HG03565 (cell line): ENCODE results near the gene VPS37C.
"Not testable (repeated sequence)": the region's sequence is repeated elsewhere in the genome, so short reads cannot be mapped to it uniquely, and the experiment has no call there.

Experiments
- ATAC-seq: cut with Tn5 transposase; IDR thresholded peaks from one replicate; pipeline ENCODE4 v1.9.1; 2021; ENCODE audit warnings: mild to moderate bottlenecking, moderate library complexity; ENCODE audit not compliant: unreplicated experiment

The VPS37C gene

DNA sequence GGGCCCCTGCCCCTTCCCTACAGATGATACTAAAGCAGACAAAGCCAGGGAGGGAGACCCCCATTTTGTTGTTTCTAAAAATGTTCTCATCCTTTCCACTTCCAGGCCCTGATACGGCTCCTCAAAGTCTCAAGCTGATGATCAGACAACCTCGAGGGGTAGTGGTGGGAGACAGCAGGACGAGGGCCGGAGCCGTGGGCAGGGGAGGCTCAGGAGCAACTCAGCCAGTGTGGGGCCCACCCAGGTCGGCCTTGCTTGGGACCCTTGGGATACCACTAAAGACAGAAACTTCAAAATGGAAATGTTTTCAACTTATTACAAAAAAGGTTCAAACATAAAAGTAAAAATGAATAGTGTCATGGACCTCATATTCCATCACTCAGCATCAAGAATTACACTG lies 15.2 kb upstream of the VPS37C start:
- no peak for ATAC-seq

DNA sequence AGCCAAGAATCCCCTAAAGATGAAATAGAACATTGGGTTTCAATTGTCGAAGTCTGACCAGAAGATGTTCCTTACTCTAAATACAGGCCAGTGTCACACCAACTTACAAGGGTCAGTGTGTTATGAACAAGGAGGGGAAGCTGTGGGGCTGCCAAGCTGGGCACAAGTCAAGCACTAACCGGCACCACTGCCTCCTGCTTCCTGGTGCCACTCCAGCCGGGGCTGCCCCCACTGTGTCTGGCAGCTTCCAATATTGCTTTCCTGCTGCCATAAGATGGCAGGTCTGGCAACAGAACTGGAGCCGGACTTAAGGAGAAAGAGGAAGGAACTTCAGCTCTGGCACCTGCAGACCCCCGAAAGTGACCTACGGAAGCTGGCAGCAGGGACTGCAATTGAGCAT lies 13.7 kb upstream of the VPS37C start:
- ATAC-seq: no peak

DNA sequence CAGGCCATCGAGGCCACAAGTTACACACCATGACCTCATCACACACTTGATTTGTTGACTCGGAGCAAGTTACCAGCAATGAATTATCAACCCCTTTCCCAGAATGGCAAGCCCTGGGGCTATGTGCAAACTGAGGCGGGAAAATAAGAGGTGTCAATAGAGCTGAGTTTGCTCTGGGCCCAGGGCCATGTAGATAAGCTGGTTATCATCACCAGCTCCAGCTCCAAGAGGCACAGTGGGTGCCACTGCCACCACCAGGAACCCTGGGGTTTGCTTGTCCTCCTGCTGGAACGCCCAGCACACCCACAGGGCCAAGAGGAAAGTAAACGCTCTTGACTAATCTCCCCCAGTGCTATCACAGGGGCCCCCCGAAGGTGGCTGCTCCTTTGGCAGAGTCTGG lies 13.0 kb upstream of the VPS37C start:
- ATAC-seq: no peak

DNA sequence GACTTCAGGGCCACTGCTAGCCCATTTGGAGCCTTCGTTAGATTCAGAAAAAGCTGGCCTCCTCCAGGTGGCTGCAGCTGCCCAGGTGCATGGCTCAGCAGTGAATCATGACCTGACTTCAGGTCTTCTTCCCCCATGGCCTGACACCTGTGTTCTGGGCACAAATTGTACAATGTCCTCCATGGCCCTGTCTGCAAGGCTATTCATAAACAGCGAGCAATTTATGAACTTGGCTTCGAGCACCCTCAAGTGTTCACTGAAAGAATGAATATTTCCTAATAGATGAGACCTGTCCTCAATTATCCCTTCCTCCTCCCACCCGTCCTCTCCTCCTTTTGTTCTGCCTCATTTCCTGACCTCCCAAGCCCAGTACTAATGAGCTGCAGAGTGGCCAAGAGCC lies 12.2 kb upstream of the VPS37C start:
- no peak for ATAC-seq

DNA sequence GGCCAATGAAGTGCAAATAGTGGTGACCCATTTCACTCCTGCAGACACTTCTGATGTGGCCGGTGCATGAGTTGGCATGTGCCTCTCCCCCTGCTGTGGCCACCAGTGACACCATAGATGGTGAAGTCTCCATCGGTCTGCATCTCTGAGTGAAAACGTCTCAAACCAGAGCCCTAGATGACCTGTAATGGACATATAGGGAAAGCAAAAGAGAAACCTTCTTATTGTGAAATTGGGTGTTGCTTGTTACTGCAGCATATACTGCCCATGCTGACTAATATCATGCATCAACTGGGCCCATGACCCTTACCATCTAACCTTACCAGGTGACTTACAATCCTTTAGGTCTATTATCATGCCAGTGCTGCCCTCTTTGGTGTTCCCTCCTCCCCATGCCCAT lies 11.7 kb upstream of the VPS37C start:
- ATAC-seq: no peak

DNA sequence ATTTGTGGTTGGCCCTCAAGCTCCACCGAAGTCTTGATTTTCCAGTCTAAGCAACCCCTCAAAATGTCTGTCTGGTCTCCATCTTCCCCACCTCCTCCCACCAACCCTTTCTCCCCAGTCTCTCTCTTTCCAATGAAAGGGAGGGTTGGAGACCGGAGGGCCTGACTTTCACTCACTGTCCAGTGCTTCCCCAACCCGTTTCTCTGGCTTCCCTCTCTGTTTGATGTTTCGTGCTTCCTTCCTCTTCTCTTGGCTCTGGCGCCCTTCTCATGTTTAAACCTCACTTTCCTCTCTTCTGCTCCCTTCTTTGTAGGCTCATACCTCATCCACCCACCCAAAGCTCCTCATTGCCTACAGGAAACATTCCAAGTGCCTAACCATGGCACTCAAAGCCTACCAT lies 11.1 kb upstream of the VPS37C start:
- ATAC-seq: no peak

DNA sequence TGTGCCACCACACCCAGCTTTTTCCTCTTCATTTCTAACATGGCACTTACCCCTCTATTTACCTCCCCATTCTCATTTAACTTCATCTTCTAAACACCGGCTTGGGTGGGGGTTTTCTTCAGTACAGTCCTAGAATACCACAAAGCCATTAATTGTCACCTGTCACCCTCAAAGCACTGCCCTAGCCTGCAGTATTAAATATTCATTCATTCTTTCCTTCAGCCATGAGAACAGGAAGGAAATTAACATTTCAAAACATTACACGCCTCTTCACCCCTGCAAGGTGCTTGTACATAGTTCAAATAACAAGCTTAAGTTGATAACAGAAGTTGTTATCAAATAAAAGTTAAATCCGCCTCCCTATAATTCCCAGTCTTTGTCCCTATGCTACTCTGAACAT lies 10.7 kb upstream of the VPS37C start:
- ATAC-seq: no peak

DNA sequence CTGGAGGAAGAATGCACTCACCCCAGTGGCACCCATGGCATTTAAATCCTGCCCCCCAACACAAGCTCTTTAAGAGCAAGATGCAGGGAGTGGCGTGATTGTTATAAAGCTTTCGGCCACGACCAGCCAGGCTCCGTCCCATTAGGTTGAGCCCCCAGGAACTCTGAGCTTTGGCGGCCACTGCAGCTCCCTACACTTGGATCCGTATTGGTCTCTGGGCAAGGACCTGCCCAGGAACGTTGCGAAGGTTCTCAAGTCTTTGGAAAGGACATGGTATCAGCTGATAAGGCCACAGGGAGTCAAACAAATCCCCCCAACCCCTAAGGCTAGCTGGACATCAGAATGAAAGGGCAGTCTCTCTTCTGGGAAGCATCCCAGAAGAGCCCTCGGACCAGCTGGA lies 9.3 kb upstream of the VPS37C start:
- ATAC-seq: no peak

DNA sequence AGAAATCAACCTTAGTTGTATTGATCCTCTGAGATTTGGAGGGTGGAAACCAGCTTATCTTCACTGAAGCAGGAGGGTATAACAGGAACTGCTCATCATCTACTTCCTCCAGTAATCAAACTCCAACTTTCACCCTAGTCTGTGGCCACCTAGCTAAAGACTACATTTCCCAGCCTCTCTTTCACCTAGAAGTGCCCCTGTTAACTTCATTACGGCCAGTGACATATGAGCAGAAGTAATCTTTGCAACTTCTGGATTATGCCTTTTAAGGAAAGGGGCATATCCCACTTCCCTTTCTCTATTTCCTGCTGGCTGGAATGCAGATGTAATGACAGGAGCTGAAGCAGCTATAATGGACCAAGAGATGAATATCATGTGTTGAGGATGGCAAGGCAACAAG lies 7.6 kb upstream of the VPS37C start:
- no peak for ATAC-seq

DNA sequence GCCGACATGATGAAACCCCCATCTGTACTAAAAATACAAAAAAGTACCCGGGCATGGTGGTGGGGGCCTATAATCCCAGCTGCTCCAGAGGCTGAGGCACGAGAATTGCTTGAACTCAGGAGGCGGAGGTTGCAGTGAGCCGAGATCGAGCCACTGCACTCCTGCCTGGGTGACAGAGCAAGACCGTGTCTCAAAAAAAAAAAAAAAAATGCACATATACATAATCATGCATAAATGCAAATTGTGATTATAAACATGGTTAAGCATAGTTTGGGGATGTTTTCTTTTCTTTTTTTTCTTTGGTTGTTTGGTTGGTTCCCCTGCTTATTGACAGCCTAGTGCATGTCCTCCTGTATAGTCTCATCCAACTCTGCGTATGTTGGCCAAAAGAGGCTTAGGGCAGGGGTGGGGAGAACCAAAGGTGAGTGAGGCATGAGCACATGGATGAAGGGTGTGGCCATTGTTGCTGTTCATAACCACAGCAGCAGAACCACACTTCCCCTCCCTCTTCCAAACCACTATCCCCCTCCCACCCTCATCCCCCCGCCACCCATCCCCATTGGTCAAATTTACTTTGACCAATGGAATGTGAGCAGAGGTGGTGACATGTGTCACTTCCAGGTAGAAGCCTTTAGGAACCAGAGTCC lies 6.9 kb upstream of the VPS37C start:
- no peak for ATAC-seq

DNA sequence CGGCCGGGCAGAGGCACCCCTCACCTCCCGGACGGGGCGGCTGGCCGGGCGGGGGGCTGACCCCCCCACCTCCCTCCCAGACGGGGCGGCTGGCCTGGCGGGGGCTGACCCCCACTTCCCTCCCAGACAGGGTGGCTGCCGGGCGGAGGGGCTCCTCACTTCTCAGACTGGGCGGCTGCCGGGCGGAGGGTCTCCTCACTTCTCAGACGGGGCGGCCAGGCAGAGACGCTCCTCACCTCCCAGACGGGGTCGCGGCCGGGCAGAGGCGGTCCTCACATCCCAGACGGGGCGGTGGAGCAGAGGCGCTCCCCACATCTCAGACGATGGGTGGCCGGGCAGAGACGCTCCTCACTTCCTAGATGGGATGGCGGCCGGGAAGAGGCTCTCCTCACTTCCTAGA lies 5.1 kb upstream of the VPS37C start:
- ATAC-seq: not testable (repeated sequence)

DNA sequence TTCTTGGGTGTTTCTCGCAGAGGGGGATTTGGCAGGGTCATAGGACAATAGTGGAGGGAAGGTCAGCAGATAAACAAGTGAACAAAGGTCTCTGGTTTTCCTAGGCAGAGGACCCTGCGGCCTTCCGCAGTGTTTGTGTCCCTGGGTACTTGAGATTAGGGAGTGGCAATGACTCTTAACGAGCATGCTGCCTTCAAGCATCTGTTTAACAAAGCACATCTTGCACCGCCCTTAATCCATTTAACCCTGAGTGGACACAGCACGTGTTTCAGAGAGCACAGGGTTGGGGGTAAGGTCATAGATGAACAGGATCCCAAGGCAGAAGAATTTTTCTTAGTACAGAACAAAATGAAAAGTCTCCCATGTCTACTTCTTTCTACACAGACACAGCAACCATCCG lies 4.6 kb upstream of the VPS37C start:
- not testable (repeated sequence) for ATAC-seq

DNA sequence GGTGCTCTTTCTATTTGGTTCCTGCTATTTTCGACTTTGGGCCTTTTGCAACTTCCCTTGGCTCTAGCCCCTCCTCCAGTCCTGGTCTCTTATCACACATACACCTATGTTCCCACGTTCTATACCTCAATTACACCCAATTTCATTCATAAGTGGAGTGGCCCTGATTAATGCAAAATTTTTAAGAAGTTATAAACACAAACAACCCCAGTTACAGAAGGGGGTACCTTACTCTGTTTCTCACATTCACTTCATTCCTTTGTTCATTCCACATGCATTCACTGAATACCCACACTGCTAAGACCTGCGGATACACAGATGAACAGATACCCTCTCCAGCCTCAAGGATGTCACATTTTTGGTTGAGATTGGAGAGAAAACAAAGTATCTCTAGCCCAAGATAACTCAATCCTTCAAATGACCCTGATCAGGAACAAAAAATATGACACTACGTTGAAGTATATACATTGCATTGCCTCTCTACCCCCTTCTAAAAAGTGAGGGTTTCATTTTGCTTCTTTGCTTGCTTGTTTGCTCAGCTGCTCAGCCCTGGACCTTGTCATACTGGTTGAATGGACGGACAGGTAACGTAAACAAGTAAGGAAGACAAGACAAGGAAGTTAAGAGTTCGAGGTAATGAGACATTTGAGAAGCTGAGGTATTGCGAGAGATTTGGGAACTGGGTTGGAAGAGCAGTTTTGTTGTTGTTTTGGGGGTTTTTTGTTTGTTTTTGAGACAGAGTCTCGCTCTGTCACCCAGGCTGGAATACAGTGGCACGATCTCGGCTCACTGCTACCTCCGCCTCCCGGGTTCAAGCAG lies 3.6 kb upstream of the VPS37C start:
- no peak for ATAC-seq

DNA sequence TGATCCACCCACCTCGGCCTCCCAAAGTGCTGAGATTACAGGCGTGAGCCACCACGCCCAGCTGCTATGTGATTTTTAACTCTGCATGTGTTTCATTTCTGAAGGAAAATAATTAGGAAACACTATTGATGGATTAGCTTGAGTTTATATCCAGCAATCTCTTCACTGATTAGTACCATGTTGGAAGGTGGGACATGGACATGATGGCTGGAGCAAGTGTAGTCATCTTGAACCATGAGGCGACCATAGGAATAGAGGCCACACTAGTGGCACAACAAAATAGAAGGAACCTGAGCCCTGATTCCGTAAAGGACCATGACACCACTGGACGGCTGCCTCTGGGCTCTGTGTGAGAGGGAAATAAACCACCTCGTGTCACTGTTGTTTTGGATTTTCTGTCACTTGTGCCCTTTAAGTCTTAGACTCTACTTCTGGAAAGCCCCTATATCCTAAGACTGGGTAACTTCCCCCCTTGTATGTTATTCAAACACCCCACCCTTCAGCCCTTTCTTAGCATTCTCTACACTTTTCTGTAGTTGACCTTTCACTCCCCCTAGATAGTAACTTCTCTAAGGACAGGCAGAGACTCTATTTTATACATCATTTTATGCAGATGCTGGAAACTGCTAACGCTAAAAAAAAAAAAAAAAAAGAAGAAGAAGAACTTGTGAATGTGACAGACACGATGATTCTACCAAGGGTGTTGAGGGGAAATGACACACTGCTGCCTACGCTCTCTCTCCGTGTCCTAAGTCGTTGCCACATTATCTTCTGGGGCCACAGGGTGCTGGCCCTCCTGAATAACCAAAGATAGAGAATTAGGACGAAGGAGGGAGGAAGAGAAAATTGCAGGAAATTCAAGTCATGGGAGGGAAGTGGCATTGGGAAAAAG lies 2.7 kb upstream of the VPS37C start:
- no peak for ATAC-seq

DNA sequence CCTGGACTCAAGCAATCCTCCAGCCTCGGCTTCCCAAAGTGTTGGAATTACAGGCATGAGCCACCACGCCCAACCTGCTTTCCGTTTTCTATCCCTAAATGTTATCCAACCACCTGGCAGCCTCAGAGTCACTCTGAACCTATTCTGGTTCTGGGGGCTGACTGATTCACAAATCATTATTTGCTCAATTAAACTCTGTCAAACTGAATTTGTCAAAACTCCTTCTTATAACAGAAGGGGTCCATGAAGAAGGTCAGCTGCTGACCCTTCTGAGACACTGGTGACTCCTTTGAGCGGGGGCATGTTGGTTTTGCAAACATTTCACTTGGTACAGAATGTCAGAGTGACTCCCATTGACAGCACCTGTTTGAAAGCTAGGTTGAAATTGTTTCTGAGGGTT lies 1.8 kb upstream of the VPS37C start:
- no peak for ATAC-seq

DNA sequence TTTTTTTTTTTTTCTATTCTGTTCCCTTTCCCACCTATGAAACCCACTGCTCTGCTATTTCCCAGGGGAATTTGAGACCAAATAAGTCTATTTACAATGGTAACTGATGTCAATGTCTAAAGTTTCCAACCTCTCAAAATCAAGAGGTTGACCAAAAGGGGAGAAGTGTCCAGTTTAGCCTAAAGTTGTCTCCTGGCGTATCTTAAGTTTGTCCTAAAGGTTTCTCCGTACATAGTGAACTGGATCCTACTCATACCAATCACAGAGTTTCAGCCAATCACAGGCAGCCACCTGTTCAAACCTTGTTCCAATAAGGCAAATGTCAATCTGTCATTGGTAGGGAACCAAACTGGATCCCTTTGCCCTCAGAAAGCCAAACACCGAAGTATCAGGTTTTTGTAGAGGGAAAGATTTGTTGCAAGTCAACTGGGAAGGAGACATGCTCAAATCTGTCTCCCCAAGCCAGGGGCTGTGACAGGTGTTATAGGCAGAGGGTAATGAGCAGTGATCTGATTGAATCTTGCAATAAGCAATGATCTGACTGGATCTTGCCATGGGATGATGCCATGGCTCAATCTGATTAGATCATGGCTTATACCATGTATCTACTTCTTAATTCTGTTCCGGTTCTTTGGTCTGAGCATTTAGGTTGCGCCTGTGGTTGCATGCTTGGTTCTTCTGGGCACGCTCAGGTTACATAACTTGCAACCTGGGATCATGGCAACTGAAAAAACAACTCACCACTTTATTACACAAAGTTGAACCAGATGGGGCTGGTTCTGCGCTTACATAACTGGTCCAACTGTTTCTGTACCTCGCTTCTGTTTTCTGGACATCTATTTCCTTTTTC lies 1.1 kb upstream of the VPS37C start:
- ATAC-seq: no peak

DNA sequence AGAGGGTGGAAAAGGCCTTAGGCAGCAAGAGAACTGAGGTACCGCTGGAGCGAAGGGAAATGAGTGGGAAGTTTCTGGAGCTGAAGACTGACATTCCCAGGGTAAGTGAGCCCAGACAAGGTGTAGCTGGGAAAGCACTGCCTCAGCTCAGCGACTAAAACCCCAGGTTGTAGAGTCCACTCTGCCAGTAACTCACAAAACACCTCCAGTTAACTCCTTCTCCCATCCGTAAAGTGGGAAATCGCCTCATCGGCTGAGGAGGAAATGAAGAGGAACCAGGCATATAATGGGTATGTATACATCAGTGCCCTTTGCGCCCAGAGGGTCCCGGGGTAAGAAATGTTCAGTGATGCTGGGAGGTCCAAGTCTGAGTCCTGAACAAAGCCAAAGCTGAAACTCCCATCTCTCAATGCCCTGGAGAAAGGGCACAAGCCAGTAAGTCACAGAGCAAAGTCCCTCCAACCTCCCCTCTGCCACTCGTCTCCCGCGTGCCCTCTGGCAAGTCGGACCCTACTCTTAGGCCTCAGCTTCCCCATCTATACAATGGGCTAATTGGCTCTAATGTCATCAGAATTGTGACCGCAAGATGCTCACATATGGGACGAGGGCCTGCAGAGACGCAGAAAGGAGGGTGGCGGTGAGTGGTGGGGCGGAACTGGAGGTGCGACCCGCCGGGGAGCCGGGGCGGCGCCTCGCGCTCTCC lies 588 bp downstream of the VPS37C start:
- ATAC-seq: no peak

DNA sequence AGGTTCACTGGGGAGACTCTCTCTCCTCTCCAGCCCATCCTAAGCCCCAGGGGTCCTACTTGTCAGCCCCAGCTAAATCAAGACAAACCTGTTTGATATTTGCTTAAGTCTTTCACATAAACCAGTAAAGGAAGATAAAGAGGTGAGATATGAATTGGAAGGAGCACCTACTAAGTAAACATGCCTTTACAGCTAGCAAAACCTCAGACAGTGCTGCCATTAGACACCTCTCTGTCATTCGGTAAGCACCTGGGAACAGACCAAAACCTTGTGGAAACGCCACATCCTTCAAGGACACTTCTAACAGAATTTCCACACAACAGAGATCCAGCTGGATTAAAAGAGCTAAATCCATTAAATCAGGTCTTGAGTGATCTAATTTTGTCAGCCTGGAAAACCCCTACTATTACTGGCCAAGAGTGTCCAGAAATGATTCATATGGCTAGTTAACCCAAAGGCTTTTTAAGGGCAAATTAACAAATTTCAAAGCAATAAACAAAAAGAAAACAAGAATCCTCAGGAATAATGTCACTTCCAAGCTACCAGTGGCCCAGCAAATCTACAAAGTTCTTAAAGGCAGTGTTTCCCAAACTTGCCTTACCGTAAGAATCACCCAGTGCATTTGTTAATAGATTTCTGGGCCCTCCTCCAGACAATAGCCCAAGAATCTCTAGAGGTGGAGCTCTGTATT lies 2.4 kb downstream of the VPS37C start:
- ATAC-seq: no peak

DNA sequence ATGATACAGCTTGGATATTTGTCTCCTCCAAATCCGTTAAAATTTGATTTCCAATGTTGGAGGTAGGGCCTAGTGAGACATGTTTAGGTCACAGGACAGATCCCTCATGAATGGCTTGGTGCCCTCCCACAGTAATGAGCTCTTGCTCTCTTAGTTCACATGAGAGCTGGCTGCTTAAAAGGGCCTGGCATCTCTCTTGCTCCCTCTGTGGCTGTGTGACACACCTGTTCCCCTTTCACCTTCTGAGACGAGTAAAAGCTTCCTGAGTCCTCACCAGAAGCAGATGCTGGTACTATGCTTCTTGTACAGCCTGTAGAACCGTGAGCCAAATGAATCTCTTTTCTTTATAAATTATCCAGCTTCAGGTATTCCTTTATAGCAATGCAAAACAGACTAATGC lies 3.5 kb downstream of the VPS37C start:
- ATAC-seq: no peak

DNA sequence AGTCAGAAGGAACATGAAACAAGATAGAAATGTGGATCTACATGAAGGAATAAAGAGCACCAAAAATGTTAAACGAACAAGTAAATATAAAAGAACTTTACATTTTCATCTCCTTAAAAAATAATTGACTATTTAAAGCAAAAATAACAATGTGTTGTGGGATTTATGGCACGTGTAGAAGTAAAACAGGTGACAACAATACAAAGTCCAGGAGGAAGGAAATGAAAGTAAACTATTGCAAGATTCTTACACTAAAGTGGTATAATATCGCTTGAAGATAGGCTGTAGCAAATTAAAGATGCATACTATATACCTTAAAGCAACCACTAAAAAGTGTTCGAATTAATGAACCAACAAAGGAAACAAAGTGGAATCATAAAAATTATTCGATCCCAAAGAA lies 5.5 kb downstream of the VPS37C start:
- no peak for ATAC-seq
